ENCODE results near the gene SEMA5A. TPM values are rescaled to one million over a fixed set of nuclear protein-coding genes. Genes with fewer than 3 reads are reported as not detected.

The SEMA5A gene
- total RNA-seq, 1 donor from 2014 or later, result 31.1 TPM

DNA sequence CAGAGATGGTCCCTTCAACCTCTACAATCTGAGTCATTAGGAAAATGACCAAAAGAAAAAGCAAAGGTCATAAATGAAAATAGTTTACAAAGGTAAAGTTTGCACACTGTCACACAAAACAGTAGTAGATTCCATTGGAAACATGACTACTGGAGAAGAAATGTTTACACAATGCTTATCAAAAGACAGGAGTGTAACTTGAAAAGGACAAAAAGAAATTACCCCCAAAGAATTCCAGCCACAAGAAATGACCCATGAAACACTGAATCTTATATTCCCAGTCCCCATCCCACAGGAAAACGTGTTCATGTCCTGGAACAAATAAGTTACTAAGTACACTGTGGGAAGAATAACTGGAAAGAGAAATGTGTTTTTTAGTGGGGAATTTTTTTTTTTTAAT, 385.1 kb downstream of the SEMA5A start:
- Mint-ChIP-seq H3K36me3 (ENCODE audit: low read depth, unreplicated experiment) (no peaks in the 10 kb centered on the region), H3K4me3 (ENCODE audit: unreplicated experiment) (no peak overlapping the region)

DNA sequence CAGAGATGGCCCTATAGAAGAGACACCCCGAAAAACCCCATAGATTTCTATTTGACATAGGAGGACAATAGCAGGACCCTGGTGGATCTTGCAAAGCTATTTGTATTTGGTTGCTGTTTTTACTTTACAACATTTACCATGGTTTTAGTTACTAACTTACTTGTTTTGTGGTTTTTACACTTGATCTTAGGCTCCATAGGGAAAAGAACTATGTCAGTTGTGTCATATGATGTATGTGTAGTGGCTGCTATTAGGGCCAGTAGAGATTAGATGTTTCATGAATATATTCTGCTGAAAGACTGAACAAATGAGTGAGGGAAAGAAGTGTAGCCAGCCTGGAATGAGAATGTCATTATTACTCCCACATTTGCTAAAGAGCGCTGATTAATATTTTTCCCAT, 388.1 kb downstream of the SEMA5A start:
- no peak for DNase-seq (ENCODE audit: low spot score)
- TF ChIP-seq, protein P1, sequence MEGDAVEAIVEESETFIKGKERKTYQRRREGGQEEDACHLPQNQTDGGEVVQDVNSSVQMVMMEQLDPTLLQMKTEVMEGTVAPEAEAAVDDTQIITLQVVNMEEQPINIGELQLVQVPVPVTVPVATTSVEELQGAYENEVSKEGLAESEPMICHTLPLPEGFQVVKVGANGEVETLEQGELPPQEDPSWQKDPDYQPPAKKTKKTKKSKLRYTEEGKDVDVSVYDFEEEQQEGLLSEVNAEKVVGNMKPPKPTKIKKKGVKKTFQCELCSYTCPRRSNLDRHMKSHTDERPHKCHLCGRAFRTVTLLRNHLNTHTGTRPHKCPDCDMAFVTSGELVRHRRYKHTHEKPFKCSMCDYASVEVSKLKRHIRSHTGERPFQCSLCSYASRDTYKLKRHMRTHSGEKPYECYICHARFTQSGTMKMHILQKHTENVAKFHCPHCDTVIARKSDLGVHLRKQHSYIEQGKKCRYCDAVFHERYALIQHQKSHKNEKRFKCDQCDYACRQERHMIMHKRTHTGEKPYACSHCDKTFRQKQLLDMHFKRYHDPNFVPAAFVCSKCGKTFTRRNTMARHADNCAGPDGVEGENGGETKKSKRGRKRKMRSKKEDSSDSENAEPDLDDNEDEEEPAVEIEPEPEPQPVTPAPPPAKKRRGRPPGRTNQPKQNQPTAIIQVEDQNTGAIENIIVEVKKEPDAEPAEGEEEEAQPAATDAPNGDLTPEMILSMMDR (IDR thresholded peaks at IDR 0.05; ENCODE audit: unreplicated experiment), result no peak
- Mint-ChIP-seq H3K27me3 (ENCODE audit: unreplicated experiment) (no peaks in the 10 kb centered on the region), H3K4me3 (ENCODE audit: unreplicated experiment) (no peak overlapping the region), H3K4me1 (ENCODE audit: unreplicated experiment) (no peaks in the 10 kb centered on the region), H3K27ac (ENCODE audit: unreplicated experiment) (no peak overlapping the region), H3K36me3 (ENCODE audit: low read depth, unreplicated experiment) (no peaks in the 10 kb centered on the region), H3K9me3 (ENCODE audit: unreplicated experiment) (no peaks in the 10 kb centered on the region)

More for the DNA sequence above, 385.1 kb downstream of the SEMA5A start:
- DNase-seq (ENCODE audit: low spot score), result no peak
- no peak overlapping the region for H3K27ac Mint-ChIP-seq (ENCODE audit: unreplicated experiment)
- H3K27me3 Mint-ChIP-seq (ENCODE audit: unreplicated experiment), result no peaks in the 10 kb centered on the region
- no peaks in the 10 kb centered on the region for H3K9me3 Mint-ChIP-seq (ENCODE audit: unreplicated experiment)
- TF ChIP-seq, protein P1 (IDR thresholded peaks at IDR 0.05; ENCODE audit: unreplicated experiment), result no peak
- H3K4me1 Mint-ChIP-seq (ENCODE audit: unreplicated experiment), result no peaks in the 10 kb centered on the region

DNA sequence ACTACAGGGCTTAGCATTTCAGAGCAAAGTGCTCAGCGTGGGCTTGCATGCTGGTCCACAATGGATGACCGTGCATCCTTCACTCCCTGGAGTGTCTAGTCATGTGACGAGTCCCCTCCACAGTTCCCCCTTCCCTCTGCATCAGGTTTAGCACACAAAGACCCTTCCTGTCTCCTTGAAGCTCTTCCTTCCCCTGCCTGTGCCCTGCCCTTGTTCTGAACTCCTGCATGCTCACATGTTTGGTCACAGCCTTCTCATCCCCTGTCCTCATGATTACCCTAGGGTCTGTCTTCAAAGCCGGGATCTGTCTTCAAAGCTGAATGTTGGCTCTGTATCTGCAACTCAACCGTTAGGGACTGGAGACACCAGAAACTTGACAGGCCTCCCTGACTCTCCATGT, 388.9 kb downstream of the SEMA5A start:
- no peaks in the 10 kb centered on the region for H3K36me3 Mint-ChIP-seq (ENCODE audit: low read depth, unreplicated experiment)
- no peaks in the 10 kb centered on the region for H3K27me3 Mint-ChIP-seq (ENCODE audit: unreplicated experiment)
- TF ChIP-seq, protein P1 (IDR thresholded peaks at IDR 0.05; ENCODE audit: unreplicated experiment), result no peak
- no peak for DNase-seq (ENCODE audit: low spot score)
- H3K4me3 Mint-ChIP-seq (ENCODE audit: unreplicated experiment), result no peak overlapping the region
- H3K4me1 Mint-ChIP-seq (ENCODE audit: unreplicated experiment), result no peaks in the 10 kb centered on the region
- no peaks in the 10 kb centered on the region for H3K9me3 Mint-ChIP-seq (ENCODE audit: unreplicated experiment)
- no peak overlapping the region for H3K27ac Mint-ChIP-seq (ENCODE audit: unreplicated experiment)

DNA sequence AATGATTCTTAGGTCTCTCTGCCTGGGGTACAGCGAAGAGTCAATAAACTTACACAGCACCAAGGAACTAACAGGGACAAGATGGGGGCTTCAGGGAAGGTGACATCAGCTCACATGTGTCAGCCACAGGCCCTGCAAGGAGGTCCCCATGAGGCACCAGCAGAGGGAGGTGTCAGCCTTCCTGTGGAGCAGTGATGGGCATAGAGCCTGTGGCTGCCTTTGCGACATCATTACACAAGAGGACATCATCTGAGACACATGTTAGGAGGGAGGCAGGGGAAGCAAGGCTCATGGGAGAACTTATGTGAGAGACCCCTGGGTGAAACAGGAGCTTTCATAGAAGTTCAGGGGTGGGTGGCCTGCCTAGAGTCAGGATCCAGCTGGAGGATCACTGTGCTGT, 389.6 kb downstream of the SEMA5A start:
- Mint-ChIP-seq H3K4me3 (ENCODE audit: unreplicated experiment) (no peak overlapping the region), H3K27ac (ENCODE audit: unreplicated experiment) (no peak overlapping the region), H3K36me3 (ENCODE audit: low read depth, unreplicated experiment) (no peaks in the 10 kb centered on the region), H3K27me3 (ENCODE audit: unreplicated experiment) (no peaks in the 10 kb centered on the region), H3K4me1 (ENCODE audit: unreplicated experiment) (no peaks in the 10 kb centered on the region), H3K9me3 (ENCODE audit: unreplicated experiment) (no peaks in the 10 kb centered on the region)
- peak; percentile 53 for DNase-seq (ENCODE audit: low spot score)
- TF ChIP-seq, protein P1 (IDR thresholded peaks at IDR 0.05; ENCODE audit: unreplicated experiment), result no peak

DNA sequence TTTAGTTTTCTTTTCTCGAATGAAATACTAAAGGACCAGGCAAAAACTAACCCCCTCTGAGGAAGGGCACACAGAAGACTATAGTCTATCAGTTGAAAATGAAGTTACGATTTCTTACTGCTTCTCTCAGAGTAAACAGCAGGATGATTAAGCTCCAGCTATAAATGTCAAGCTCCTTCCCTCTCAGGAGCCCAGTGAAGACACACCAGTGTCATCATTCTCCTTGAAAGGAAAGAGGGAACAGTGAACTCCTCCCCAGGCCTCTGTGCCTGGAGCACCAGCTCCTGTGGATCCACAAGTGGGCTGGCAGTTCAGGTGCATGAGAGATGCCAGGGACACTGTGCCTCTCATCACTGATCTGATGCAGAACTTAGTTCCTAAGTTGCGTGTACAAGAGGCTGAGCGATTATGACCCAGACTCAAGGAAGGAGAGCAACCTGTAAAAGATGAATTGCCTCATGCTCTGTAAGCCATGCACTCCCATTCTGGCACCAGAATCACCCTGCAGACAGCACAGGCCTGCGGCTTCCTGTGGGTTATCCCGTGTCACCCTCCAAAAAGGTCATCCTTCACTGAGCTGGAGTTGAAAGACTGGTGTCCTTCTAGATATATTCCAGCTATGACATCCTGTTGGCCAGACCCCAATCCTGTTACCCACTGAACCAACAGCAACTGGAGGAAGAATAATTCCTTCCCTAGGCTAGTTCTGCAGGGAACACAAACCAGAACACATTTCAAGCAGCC, 394.0 kb downstream of the SEMA5A start:
- DNase-seq (ENCODE audit: low spot score), result no peak
- Mint-ChIP-seq H3K27ac (ENCODE audit: unreplicated experiment) (no peak overlapping the region), H3K27me3 (ENCODE audit: unreplicated experiment) (no peaks in the 10 kb centered on the region), H3K36me3 (ENCODE audit: low read depth, unreplicated experiment) (no peaks in the 10 kb centered on the region), H3K4me3 (ENCODE audit: unreplicated experiment) (no peak overlapping the region), H3K9me3 (ENCODE audit: unreplicated experiment) (no peaks in the 10 kb centered on the region), H3K4me1 (ENCODE audit: unreplicated experiment) (no peaks in the 10 kb centered on the region)
- TF ChIP-seq, protein P1 (IDR thresholded peaks at IDR 0.05; ENCODE audit: unreplicated experiment), result no peak
